Mucosa of descending colon (tissue), 3 donors: Measurements from ENCODE around the gene IFNL1. TPM values are rescaled to one million over a fixed set of nuclear protein-coding genes. Genes with fewer than 3 reads are reported as not detected.

Experiments
- ATAC-seq: fragments of 200-7000 bp; cut with Tn5 transposase; one replicate; pipeline ENCODE4 v1.9.1; 2020; ENCODE audit warnings: mild to moderate bottlenecking, moderate library complexity
- DNase-seq, 3 donors: peaks; one replicate each; pipeline ENCODE4 v3.0.0-alpha.2; 2020
- H3K36me3 ChIP-seq: fragments of 200-600 bp; one replicate; pipeline ENCODE4 v1.8.0; 2021; ENCODE audit warnings: low read depth, mild to moderate bottlenecking
- H3K4me1 ChIP-seq: fragments of 200-600 bp; one replicate; pipeline ENCODE4 v1.8.0; 2021; ENCODE audit warnings: low read depth, mild to moderate bottlenecking
- H3K4me3 ChIP-seq: fragments of 200-600 bp; one replicate; pipeline ENCODE4 v1.8.0; 2021; ENCODE audit warnings: mild to moderate bottlenecking
- H3K9me3 ChIP-seq: fragments of 200-600 bp; one replicate; pipeline ENCODE4 v1.8.0; 2021; ENCODE audit warnings: mild to moderate bottlenecking
- intact Hi-C, 2 donors: fragments of 100-400 bp; cut with DNase I in 1 of 2; cut with micrococcal nuclease in 1 of 2; formaldehyde crosslinking; loops; one replicate each; pipeline versions ENCODE4 v1.11.0 to v1.11.1; 2022; cut with DNase I, micrococcal nuclease
- total RNA-seq, 3 donors: library from RNA; stranded (reverse); fragmentation: NEBNext Ultra II Directional in 2 of 3; extraction: Animal tissue kit (Norgen Biotek cat#: 25700) in 2 of 3; gene quantifications; one replicate each; pipeline versions ENCODE4 v1.2.1 to v1.2.4, GENCODE V29; 2021 to 2023
- TF ChIP-seq, protein P1 (sequence below): fragments of 200-600 bp; IDR thresholded peaks from one replicate; pipeline ENCODE4 v1.8.0; 2022; ENCODE audit warnings: antibody characterized with exemption, mild to moderate bottlenecking
- donor health status: DM: no; HTN: no; CAD: no; lungs with moderate emphysema.
- donor health status: DM: no; HTN: no; CAD: no.
- donor health status: DM: no; HTN: yes; CAD: no.

IFNL1 gene
- total RNA-seq, 3 donors from 2014 or later, result not detected

DNA sequence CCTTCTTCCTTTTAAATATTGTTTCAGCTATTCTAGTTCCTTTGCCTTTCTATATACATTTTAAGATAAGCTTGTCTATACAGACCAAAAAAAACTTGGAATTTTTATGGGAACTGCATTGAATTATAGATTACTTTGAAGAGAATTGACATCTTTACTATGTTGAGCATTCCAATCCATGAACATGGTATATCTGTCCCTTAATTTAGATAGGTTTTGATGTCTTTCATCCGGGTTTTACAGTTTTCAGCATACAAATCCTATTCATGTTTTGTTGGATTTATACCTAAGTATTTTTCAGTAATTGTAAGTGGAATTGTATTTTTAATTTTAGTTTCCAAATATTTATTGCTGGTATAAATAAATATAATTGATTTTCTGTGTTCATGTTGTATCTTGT is 12.2 kb upstream of the IFNL1 start:
- DNase-seq (no peak), ATAC-seq (no peak)
- no peaks in the 10 kb centered on the region for H3K4me1 ChIP-seq
- H3K9me3 ChIP-seq, result no peaks in the 10 kb centered on the region
- H3K36me3 ChIP-seq, result no peaks in the 10 kb centered on the region
- TF ChIP-seq, protein P1, sequence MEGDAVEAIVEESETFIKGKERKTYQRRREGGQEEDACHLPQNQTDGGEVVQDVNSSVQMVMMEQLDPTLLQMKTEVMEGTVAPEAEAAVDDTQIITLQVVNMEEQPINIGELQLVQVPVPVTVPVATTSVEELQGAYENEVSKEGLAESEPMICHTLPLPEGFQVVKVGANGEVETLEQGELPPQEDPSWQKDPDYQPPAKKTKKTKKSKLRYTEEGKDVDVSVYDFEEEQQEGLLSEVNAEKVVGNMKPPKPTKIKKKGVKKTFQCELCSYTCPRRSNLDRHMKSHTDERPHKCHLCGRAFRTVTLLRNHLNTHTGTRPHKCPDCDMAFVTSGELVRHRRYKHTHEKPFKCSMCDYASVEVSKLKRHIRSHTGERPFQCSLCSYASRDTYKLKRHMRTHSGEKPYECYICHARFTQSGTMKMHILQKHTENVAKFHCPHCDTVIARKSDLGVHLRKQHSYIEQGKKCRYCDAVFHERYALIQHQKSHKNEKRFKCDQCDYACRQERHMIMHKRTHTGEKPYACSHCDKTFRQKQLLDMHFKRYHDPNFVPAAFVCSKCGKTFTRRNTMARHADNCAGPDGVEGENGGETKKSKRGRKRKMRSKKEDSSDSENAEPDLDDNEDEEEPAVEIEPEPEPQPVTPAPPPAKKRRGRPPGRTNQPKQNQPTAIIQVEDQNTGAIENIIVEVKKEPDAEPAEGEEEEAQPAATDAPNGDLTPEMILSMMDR, result no peak
- H3K4me3 ChIP-seq, result no peak overlapping the region
- intact Hi-C loops, result no loop called here

DNA sequence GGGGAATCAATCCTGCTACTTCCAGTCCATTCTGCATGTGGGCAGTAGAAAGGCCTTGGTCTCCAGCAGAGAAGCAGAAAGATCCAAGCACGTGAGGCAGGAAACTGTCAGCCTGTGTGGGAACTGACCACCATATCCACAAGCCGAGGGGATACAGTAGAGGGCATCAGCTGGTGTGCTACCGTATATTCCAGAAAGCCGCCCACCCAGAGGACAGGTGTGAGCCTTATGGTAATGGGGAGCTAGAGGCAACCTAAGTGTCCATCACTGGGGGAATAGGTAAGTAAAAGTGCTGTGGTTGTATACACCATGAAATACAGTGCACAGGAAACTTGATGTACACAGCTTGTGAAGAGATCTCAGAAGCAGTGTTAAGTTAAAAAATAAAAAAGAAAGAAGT is 2.8 kb upstream of the IFNL1 start:
- intact Hi-C loops, result no loop called here
- TF ChIP-seq, protein P1, result no peak
- no peaks in the 10 kb centered on the region for H3K36me3 ChIP-seq
- no peaks in the 10 kb centered on the region for H3K4me1 ChIP-seq
- H3K4me3 ChIP-seq, result no peak overlapping the region
- no peak for DNase-seq
- H3K9me3 ChIP-seq, result no peaks in the 10 kb centered on the region
- ATAC-seq, result no peak

DNA sequence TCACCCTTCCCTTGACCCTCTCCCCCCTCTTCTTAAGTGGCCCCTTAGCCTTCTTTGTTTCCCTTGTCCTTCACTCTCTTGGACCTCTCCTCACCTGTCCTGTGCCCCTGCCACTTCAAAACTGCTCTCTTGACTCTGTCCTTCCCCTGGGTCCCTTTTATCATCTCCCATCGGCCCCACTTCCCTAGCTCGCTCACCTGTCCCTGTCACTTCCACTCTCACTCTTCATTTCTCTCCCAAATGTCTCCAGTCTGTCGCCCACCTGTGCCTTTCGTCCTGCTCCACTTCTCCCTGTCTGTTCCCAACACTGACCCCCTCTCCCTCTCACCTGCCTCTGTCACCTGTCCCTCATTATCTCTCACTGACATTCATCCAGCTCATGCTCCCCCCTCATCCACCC is 699 bp downstream of the IFNL1 start:
- H3K36me3 ChIP-seq, result no peaks in the 10 kb centered on the region
- ATAC-seq (no peak), DNase-seq (no peak)
- TF ChIP-seq, protein P1, result no peak
- H3K4me3 ChIP-seq, result no peak overlapping the region
- H3K4me1 ChIP-seq, result no peaks in the 10 kb centered on the region
- intact Hi-C loops, result no loop called here
- H3K9me3 ChIP-seq, result no peaks in the 10 kb centered on the region

DNA sequence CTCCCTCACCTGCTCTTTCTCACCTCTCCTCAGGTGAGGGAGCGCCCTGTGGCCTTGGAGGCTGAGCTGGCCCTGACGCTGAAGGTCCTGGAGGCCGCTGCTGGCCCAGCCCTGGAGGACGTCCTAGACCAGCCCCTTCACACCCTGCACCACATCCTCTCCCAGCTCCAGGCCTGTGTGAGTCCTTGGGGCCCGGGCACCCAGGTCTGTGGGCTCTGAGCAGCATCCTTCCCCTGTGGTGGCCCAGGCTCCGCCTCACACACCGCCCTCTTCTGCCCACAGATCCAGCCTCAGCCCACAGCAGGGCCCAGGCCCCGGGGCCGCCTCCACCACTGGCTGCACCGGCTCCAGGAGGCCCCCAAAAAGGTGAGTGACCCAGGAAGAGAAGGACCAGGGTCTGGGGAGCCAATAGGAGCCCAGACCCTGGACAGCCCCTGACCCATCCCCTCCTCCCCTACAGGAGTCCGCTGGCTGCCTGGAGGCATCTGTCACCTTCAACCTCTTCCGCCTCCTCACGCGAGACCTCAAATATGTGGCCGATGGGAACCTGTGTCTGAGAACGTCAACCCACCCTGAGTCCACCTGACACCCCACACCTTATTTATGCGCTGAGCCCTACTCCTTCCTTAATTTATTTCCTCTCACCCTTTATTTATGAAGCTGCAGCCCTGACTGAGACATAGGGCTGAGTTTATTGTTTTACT is 1.9 kb downstream of the IFNL1 start:
- TF ChIP-seq, protein P1, result no peak

DNA sequence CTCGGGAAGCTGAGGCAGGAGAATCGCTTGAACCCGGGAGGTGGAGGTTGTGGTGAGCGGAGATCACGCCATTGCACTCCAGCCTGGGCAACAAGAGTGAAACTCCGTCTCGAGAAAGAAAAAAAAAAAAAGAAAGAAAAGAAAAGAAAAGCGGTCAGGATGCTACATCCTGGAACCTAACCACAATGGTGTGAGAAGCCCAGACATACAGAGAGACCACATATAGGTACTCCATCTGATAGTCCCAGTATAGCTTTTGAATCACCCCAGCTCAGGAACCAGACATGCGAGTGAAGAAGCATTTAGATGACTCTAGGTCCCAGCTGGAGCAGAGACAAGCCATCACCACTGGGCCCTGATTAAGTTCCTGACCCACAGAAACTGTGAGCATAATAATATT is 3.2 kb downstream of the IFNL1 start:
- Histone ChIP-seq H3K4me3 (no peak overlapping the region), H3K9me3 (no peaks in the 10 kb centered on the region), H3K4me1 (no peaks in the 10 kb centered on the region), H3K36me3 (no peaks in the 10 kb centered on the region)
- DNase-seq (no peak), ATAC-seq (no peak)
- intact Hi-C loops, result no loop called here
- TF ChIP-seq, protein P1, result no peak

More for the DNA sequence above, 1.9 kb downstream of the IFNL1 start:
- peak; percentile 88 for ATAC-seq
- Histone ChIP-seq H3K36me3 (no peaks in the 10 kb centered on the region), H3K4me1 (no peaks in the 10 kb centered on the region), H3K4me3 (no peak overlapping the region), H3K9me3 (no peaks in the 10 kb centered on the region)
- peak; percentile 32 to 80 (median 61) for DNase-seq
- intact Hi-C loops, result no loop called here

DNA sequence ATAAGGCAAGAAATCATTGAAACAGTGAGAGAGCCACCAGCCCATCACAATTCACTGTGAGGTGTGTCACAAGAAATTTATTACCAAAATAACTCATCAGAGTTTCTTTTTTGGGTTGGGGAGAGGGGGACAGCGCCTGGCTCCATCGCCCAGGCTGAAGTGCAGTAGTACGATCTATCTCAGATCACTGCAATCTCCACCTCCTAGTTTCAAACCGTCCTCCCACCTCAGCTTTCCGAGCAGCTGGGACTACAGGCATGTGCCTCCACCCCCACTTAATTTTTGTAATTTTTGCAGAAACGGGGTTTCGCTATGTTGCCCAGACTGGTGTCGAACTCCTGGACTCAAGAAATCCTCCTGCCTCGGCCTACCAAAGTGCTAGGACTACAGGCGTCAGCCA is 3.6 kb downstream of the IFNL1 start:
- H3K4me1 ChIP-seq, result no peaks in the 10 kb centered on the region
- no peak for DNase-seq
- H3K9me3 ChIP-seq, result no peaks in the 10 kb centered on the region
- TF ChIP-seq, protein P1, result no peak
- no peaks in the 10 kb centered on the region for H3K36me3 ChIP-seq
- intact Hi-C loops, result no loop called here
- no peak overlapping the region for H3K4me3 ChIP-seq
- ATAC-seq, result no peak
